Smooth muscle cell (in vitro differentiated cells): ENCODE results near the gene SEC16A. TPM values are rescaled to one million over a fixed set of nuclear protein-coding genes. Genes with fewer than 3 reads are reported as not detected.

Source experiments
- DNase-seq: peaks from one replicate; lab custom pipeline; 2025; ENCODE audit not compliant: unreplicated experiment; lab: John Stamatoyannopoulos, UW
- H2AFZ ChIP-seq: fragments of 200-600 bp; sonication (generic); 2 replicates; pipeline ENCODE4 v1.6.0; 2016; ENCODE audit warnings: antibody characterized with exemption, low read depth, mild to moderate bottlenecking
- H3F3A ChIP-seq: fragments of 200-600 bp; sonication (generic); 2 replicates; pipeline ENCODE4 v1.6.0; 2017; ENCODE audit warnings: antibody characterized with exemption, low read depth
- H3K27ac ChIP-seq: fragments of 200-600 bp; sonication (generic); 2 replicates; pipeline ENCODE4 v1.5.1; 2016; ENCODE audit warnings: low read depth, mild to moderate bottlenecking
- H3K27me3 ChIP-seq: fragments of 200-600 bp; sonication (generic); 2 replicates; pipeline ENCODE4 v1.6.1; 2016; ENCODE audit warnings: low read depth, mild to moderate bottlenecking
- H3K36me3 ChIP-seq: fragments of 200-600 bp; sonication (generic); 2 replicates; pipeline ENCODE4 v1.5.1; 2016; ENCODE audit warnings: low read depth
- H3K4me1 ChIP-seq: fragments of 200-600 bp; sonication (generic); 2 replicates; pipeline ENCODE4 v1.5.1; 2016; ENCODE audit warnings: low read depth
- H3K4me2 ChIP-seq: fragments of 200-600 bp; sonication (generic); 2 replicates; pipeline ENCODE4 v1.6.0; 2016; ENCODE audit warnings: mild to moderate bottlenecking
- H3K4me3 ChIP-seq: fragments of 200-600 bp; sonication (generic); 2 replicates; pipeline ENCODE4 v1.5.1; 2016; ENCODE audit warnings: mild to moderate bottlenecking
- H3K79me2 ChIP-seq: fragments of 200-600 bp; sonication (generic); 2 replicates; pipeline ENCODE4 v1.6.0; 2016; ENCODE audit warnings: low read depth, mild to moderate bottlenecking
- H3K9ac ChIP-seq: fragments of 200-600 bp; sonication (generic); 2 replicates; pipeline ENCODE4 v1.6.0; 2016; ENCODE audit warnings: low read depth
- H3K9me3 ChIP-seq: fragments of 200-600 bp; sonication (generic); replicated peaks from 2 replicates; pipeline ENCODE4 v1.5.1; 2016; ENCODE audit warnings: low read depth
- H4K20me1 ChIP-seq: fragments of 200-600 bp; sonication (generic); 2 replicates; pipeline ENCODE4 v1.6.0; 2016; ENCODE audit warnings: low read depth
- CTCF ChIP-seq: fragments of 200-600 bp; sonication (generic); IDR thresholded peaks from 2 replicates; pipeline ENCODE4 v1.5.1; 2017; ENCODE audit warnings: borderline replicate concordance, mild to moderate bottlenecking, antibody characterized with exemption; ENCODE audit not compliant: insufficient read depth, poor library complexity, severe bottlenecking
- WGBS: methylation state at CpG from one replicate; pipeline ENCODE4 v1.1.7; 2016; ENCODE audit warnings: low lambda C conversion rate; 5-methylcytosine and 5-hydroxymethylcytosine counted together
- polyA plus RNA-seq: library from polyadenylated mRNA; unstranded; fragments of >200 nt; fragmentation: Nextera tagmentation; extraction: Ambion mirVana; gene quantifications from 2 replicates; pipeline ENCODE4 v1.2.1, GENCODE V29; 2016
- total RNA-seq: library from RNA; depleted of rRNA; stranded (reverse); fragments of >200 nt; gene quantifications from 2 replicates; pipeline ENCODE4 v1.2.3, GENCODE V29; 2014

The SEC16A gene
- total and polyA plus RNA-seq, 2 experiments from 2014 or later: 45.7 to 56.8 TPM

DNA sequence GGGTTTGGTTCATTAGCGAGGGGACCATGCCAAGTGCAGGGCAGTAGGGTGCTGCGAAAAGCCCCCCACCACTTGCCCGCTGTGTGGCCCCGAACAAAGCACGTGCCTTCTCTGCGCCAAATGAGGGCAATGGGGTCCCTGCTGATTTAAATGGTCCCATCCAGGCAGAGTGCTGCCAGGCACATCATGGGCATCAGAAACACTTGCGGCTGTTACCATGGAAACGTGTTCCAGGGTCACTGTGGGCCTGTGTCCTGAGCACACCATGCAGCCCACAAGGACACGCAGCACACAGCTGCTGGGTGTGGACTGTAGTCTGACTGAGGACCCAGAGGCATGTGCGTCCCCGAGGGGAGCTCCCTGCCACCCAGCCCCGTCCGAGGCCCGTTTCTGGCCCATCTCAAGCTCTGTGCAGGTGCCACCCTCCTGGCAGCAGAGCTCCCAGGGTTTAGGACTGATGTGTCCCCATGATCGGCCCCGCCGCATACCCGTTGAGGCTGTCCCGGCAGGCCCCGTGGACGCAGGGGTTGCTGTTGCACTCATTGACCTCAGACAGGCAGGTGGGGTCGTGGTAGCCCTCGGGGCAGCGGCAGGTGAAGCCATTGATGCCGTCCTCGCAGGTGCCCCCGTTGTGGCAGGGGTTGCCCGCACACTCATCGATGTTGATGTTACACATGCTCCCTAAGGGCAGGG lies 31.3 kb upstream of the SEC16A start:
- no peaks in the 10 kb centered on the region for H3K79me2 ChIP-seq
- no peaks in the 10 kb centered on the region for H3K4me1 ChIP-seq
- no peak overlapping the region for H3K27ac ChIP-seq
- H2AFZ ChIP-seq: no peak overlapping the region
- no peak overlapping the region for H3K9ac ChIP-seq
- no peak overlapping the region for H3K4me3 ChIP-seq
- 97% methylated on average over 28 of the region's 29 CpGs for WGBS
- DNase-seq: no peak
- H3K36me3 ChIP-seq: peaks cover 4% of the 10 kb centered on the region
- no peaks in the 10 kb centered on the region for H3K9me3 ChIP-seq
- no peak for TF ChIP-seq CTCF
- no peak overlapping the region for H3K4me2 ChIP-seq
- H4K20me1 ChIP-seq: peaks cover 4% of the 10 kb centered on the region
- H3F3A ChIP-seq: no peaks in the 10 kb centered on the region
- H3K27me3 ChIP-seq: no peaks in the 10 kb centered on the region

GRCh38 chr9:136513191-136513590 lies 30.4 kb upstream of the SEC16A start:
- no peak for TF ChIP-seq CTCF
- H3K27me3 ChIP-seq: no peaks in the 10 kb centered on the region
- H3K9me3 ChIP-seq: no peaks in the 10 kb centered on the region
- H2AFZ ChIP-seq: no peak overlapping the region
- DNase-seq: no peak
- WGBS: 98% methylated on average over 16 of the region's 16 CpGs
- H3K9ac ChIP-seq: no peak overlapping the region
- no peak overlapping the region for H3K27ac ChIP-seq
- no peaks in the 10 kb centered on the region for H3F3A ChIP-seq
- peaks cover 4% of the 10 kb centered on the region for H4K20me1 ChIP-seq
- H3K4me3 ChIP-seq: no peak overlapping the region
- peaks cover 4% of the 10 kb centered on the region for H3K36me3 ChIP-seq
- H3K4me2 ChIP-seq: no peak overlapping the region
- no peaks in the 10 kb centered on the region for H3K4me1 ChIP-seq
- H3K79me2 ChIP-seq: no peaks in the 10 kb centered on the region

DNA sequence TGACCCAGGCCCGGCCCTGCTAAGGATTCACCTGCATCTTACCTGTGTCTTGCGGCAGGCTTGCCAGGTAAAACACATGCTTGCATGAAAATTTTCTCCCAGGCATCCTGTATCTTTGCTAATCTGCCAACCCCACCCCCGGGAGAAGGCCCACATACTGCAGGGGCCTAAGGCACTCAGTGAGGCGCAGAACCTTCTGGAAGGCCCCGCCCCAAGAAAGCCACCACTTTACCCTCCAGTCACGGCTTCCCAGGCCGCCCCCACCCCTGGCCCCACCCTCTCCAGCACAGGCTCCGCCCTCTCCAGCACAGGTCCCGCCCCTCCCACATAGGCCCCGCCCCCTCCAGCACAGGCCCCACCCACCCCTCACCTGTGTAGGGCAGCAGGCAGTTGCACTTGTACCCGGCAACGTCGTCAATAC lies 29.8 kb upstream of the SEC16A start:
- WGBS: 94% methylated on average over 10 of the region's 13 CpGs
- H3K36me3 ChIP-seq: peaks cover 4% of the 10 kb centered on the region
- no peak overlapping the region for H3K4me3 ChIP-seq
- no peak overlapping the region for H3K9ac ChIP-seq
- DNase-seq: no peak
- H3F3A ChIP-seq: no peaks in the 10 kb centered on the region
- no peaks in the 10 kb centered on the region for H3K27me3 ChIP-seq
- no peak for TF ChIP-seq CTCF
- no peak overlapping the region for H3K27ac ChIP-seq
- H4K20me1 ChIP-seq: peaks cover 4% of the 10 kb centered on the region
- no peak overlapping the region for H2AFZ ChIP-seq
- H3K9me3 ChIP-seq: no peaks in the 10 kb centered on the region
- H3K4me1 ChIP-seq: no peaks in the 10 kb centered on the region
- H3K4me2 ChIP-seq: no peak overlapping the region
- H3K79me2 ChIP-seq: no peaks in the 10 kb centered on the region
